Activated CD4-positive, alpha-beta T cell treated with anti-CD3 and anti-CD28 coated beads, Interleukin-2, amount 50 U/mL, for 4 hours (primary cell): ENCODE data around the gene SLC51B.
"Not testable (repeated sequence)": the region's sequence is repeated elsewhere in the genome, so short reads cannot be mapped to it uniquely, and the experiment has no call there.

Source experiments
- DNase-seq, 2 experiments: peaks; one replicate each; pipeline ENCODE4 v3.0.0-alpha.2; 2020

Gene SLC51B

GRCh38 chr15:65044724-65045481, at the start of gene SLC51B:
Gene SLC51B (plus strand): TSS chr15:65045387. CDS start chr15:65050005, 4,618 bp downstream.
- DNase-seq: no peak

GRCh38 chr15:64997066-64997465, 48.1 kb upstream of the SLC51B start:
- no peak for DNase-seq

DNA sequence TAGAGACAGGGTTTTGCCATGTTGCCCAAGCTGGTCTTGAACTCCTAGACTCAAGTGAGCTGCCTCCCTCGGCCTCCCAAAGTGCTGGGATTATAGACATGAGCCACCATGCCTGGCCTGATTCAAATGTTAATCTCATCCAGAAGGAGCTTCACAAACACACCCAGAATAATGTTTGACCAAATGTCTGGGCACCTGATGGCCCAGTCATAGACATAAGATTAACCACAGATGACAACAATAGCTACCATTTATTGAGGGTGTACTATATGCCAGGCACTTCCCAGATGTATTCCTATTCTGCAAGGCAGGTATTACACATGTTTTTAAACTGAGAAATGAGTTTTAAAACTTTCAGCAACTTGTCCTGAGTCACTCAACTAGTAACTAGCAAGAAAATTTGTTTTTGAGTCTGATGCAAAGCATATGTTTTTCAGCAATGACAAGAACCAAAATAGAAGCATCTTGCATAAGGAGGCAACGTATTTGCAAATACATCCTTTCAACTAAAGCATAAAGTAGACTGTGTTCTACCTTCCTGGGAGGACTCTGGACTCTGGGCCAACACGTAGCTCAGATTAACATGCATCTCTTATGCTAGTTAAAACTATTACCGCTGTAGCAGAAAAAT, 47.3 kb upstream of the SLC51B start:
- no peak for DNase-seq

- DNase-seq: no peak
Measured at GRCh38 chr15:65004993-65005392, 40.2 kb upstream of the SLC51B start.

DNA sequence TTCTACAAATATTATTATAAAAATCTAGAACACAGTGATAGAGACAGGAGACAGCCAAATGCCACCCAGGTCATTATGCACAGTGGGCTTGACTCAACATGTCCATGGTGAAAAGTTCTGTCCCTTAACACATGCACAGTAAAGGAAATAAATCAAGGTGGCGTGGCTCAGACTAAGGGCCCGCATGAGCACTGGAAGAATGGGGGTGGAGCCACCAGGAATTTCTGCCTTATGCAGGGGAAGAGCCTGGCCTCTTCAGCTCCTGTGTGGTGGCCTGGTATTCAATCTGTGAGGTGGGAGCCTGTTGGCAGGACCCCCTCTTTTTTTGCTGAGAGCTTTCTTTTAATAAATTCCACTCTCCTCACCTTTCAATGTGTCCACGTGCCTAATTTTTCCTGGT, 38.3 kb upstream of the SLC51B start:
- no peak for DNase-seq

DNA sequence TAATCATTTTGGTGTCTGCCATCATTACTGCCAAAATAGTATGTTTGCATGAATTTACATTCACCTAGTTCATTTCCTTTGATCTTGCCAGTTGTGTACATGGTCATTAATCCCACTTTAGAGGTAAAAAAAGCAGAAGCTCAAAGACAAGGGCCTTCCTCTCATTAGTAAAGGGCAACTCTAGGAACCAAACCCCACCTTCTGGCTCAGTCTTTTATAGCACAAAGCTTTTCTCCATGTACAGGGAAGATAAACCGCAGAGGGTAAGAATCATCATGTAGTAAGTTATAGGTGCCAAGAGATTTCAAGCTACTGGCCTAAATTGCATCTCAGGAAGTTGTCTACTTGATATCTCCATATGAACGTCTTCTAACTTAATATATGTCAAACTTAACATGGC, 36.2 kb upstream of the SLC51B start:
- no peak for DNase-seq

- DNase-seq: not testable (repeated sequence)
Measured at GRCh38 chr15:65011198-65011597, 34.0 kb upstream of the SLC51B start.

GRCh38 chr15:65020419-65020818, 24.8 kb upstream of the SLC51B start:
- DNase-seq: no peak

DNA sequence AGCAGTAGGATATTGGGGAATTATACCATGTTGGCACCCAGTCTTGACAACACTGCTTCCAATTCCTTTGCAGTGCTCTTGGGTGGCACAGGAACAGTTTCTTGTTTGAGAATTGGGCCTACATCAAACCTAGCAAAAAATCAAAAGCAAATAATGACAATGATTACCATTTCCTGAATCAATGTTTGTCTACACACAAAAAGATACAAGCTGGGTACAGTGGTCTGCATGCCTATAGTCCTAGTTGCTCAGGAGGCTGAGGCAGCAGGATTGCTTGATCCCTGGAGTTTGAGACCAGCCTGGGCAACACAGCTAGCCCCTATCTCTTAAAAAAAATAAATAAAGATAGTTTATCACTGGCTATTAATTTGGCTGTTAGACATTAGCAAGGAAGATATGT, 23.7 kb upstream of the SLC51B start:
- DNase-seq: no peak

- no peak for DNase-seq
Measured at GRCh38 chr15:65026756-65027155, 18.4 kb upstream of the SLC51B start.

DNA sequence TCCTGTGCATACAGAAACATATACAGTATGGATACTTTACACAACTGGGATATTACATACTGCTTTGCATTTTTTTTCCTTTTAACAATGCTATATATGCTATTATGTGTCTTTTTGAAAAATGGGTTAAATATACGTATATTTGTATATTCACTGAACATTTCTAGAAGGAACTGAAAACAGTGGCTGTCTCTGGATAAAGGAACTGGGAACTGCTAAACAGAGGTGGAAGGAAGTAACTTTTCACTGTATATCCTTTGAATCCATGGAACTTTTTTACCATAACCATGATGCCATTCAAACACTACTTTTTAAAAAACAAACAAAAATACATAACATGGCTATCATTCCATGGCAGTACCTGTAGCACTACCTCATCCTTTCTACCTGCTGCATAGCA, 17.6 kb upstream of the SLC51B start:
- no peak for DNase-seq

GRCh38 chr15:65028338-65028737, 16.8 kb upstream of the SLC51B start:
- no peak for DNase-seq

DNA sequence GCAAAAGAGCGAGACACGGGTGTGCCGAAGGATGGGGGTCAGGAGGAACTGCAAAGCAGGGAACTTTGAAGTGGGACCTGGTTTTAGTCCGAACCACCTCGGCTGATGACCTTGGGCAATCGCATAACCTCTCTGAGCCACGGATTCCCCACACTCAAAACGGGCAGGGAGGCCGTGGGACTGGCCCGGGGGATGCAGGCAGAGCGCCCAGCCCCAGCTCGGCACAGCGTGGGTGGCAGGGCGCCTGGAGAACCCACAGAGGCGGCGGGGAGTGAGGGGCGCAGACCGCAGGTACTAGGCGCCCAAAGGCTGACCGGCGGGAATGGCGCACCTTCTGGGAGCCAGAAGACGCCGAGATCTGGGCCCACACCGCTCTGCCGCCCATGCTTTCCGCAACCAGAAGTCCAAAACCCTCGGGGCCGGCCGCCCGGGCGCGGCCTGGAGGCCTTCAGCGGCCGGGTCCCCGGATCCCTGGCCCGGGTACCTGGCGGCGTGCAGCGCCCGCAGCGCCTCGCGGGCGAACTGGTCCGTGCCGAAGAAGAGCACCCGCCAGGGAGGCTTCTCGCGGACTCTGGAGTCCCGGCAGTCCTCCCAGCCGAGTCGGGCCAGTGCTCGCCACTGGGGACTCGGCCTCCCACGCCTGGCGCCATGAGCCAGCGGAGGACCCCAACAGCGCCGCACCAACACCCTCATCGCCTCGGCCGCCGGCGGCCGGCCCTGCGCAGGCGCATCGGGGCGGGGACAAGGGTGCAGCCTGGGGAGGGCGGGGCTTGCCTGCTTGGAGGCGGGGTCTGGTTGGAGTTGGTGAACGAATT, 16.1 kb upstream of the SLC51B start, which contains the start of gene MTFMT:
MTFMT (minus strand) TSS at position 719 of the 815 bp plus-strand sequence; CDS start at position 693, 26 bp downstream.
- DNase-seq: peak; percentile 93 to 95

GRCh38 chr15:65029736-65030208, 15.4 kb upstream of the SLC51B start:
- no peak for DNase-seq

DNA sequence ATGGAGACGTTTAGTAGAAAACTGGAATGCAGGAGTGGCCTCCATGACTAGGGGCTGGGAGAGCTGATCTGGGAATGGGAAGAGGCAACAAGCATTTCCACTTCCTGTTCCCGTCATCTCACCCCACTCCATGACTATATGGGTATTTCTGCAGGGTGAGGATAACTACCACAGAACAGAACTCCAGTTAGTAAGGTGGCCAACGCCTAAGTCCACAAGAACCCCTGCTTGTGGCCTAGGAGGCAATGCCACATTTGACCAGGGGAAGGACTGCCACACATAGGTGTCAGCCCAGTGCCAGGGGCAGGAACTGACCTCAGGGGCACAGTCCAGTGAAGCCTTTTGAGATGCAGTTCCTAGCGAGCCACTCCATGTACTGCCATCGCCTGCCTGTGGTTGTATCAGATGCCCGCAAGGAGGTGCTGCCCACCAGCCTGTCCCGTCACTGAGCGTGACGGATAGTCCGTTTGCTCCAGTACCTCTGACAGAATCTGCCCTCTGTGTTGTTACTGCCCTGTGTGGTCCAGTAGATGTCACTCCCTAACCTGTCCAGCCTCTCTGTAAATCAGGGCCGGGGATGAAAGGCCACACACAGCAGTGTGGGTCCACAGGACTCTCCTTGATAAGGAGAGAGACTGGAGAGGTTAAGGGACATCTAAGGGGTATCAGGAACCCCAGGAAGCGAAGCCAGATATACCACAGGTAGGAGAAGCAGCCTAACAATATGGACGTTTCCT, 12.2 kb upstream of the SLC51B start:
- peak; percentile 18 for DNase-seq

DNA sequence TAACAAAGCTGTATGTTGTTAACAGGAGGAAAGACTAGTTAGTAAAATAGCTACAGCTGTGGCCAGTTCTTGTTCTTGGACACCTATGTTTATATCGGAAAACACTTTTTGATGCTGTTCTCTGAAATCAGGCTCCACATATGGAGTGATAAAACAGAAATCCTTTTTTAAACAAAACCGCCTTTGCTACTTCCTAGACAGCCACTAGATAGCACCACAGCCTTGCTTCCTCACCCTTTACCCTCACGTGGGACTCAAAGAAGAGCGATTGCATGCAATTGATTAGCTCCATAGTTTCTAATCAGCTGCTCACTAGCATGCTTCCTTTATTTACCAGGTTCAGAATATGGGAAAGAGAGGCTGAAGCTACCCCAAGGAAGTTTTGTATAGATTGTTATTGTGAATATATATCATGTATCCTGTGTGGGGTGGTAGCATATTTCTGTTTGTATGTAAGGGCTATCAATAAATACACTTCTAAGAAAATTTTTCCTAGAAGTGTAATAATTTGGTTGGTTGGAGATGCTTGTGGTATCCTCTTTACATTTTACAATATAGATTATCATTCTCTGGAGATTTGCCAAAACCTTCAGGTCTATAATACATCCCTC, 11.4 kb upstream of the SLC51B start:
- peak in 1 of 2 experiments; percentile 8 for DNase-seq

GRCh38 chr15:65034719-65035118, 10.5 kb upstream of the SLC51B start:
- no peak for DNase-seq

DNA sequence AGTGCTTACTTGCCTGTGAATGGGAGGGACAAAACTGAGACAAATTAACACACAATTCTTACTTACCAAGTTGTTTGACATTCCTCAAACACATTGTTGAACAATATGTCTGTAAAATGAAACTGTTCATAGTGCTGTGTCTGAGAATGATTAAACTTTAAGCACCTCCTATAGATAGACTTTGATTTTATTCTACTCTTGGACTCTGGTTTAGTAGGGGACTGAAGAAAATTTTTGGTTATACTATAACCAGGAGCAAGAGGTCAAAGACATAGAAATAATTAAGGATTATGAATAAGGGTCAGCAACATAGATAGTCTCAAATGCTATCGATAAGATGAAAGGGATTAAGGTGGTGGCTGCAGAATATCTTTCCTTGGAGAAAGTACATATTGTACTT, 7.9 kb upstream of the SLC51B start:
- no peak for DNase-seq

GRCh38 chr15:65038428-65038827, 6.8 kb upstream of the SLC51B start:
- DNase-seq: no peak

GRCh38 chr15:65038836-65039235, 6.4 kb upstream of the SLC51B start:
- no peak for DNase-seq

- DNase-seq: no peak
Measured at GRCh38 chr15:65040461-65040860, 4.7 kb upstream of the SLC51B start.

DNA sequence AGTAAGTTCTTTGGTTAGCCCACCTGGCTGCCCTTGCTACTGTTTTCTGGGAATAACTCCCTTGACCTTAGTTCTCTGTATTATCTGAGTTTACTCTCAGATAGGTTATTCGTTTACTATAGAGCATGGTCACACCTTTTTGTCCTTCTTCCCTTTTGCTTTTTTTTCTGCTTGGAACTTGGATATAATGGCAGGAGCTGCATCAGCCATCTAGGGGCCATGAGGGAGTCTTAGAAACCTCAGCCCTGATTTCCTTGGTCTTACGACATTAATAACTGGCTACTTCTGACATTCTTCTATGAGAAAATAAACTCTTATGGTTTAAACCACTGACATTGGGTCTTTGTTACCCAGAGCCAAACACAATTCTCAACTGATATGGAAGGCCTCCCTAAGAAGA, 3.4 kb upstream of the SLC51B start:
- DNase-seq: no peak
